NCI-H345 treated with DMSO at 0.1 percent for 48 hours (cell line): ENCODE data around the gene MYPN.
"Not testable (repeated sequence)": the region's sequence is repeated elsewhere in the genome, so short reads cannot be mapped to it uniquely, and the experiment has no call there.

Source experiments
- DNase-seq: peaks from one replicate; lab custom pipeline; 2025; ENCODE audit not compliant: unreplicated experiment; lab: John Stamatoyannopoulos, UW

Gene MYPN

GRCh38 chr10:68132391-68132790 lies 23.1 kb downstream of the MYPN start:
- no peak for DNase-seq

DNA sequence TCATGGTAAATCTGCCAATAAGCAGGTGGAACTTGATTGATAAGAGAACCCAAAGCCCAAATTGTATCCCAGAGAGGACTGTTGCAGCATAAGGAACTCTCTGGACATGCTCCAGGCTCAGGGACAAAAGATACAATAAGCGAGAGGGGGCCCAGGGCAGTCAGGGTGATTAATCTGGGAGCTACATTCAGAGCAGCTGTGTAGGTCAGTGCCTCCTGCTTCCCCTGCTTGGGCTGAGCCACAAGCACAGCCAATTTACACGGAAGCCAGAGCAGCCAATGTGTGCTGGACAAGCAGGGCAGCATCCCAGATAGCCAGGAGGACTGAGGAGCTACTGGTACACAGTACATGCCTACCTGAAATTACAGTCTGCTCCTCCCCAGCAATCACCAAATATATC lies 24.2 kb downstream of the MYPN start:
- no peak for DNase-seq

DNA sequence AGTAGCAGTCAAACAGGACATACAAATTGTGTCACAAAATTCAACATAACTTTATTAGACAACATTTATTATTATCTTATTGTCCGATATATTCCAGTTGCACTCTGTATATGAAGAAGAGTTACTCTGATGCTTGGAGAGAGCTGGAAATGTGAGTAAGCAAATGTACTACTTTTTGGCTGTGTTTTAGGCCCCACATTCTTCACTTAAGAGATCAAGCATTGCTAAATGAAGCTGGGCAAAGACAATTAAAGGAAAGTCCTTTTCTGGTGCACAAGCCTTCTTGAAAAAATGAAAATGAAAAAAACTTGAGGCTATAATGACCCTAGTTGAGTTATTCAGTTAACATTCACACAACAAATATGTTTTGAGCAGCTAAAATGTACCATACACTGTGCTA lies 26.1 kb downstream of the MYPN start:
- no peak for DNase-seq

DNA sequence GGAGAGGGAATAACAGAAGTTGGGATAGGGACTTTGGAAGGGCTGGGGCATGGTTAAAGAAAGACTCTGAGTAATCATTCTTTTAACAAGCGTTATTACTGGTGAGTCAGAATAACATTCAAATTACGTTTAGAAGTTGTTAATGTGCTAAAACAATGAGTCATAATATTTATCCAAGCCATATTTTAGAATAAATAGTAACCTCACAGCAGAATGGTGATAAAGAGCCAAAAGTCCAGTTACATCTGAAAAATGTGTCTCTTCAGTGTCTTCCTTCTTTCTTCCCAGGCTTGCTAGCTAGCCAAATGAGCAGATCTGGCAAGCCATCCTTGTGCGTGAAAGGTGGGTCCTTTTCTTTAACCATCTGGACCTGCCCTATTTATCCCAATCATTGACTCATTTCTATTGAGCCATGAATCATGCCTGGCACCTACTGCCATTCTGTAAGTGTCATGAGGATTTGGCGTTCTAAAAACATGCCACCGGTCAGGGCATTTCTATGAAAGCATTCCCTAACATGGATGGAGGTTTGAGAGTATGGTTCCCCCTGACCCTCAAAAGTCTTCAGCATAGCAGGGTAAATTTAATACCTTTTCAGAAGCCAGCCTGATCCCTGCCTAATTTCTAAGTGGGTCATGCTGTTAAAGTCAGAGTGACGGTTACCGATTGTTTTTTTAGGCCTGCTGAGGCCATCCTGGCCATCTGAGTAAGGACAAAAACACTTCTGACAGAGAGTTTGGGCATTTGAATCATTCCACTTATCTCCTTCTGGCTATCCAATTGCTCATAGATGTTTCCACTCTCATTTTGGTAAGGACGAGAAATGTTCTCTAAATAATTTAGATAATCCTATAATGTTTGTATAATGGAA lies 26.9 kb downstream of the MYPN start:
- DNase-seq = no peak

DNA sequence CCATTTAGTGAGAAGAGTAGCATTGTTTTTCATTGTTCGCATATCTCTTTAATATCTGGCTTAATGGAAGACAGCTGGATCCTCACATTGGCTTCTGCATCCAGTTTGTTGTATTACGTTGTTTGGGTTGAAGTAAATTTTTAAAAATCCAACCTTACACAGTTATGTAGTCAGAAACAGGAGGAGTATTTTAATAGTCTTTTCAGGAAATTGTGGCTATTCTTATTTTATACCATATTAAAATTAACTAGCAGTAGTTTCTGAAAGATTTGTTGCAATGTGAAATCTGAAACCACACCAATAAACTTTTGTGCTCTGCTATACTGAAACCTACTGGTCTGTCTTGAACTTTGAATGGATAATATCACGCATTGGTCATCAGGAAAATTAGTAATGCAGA lies 27.9 kb downstream of the MYPN start:
- DNase-seq = no peak

DNA sequence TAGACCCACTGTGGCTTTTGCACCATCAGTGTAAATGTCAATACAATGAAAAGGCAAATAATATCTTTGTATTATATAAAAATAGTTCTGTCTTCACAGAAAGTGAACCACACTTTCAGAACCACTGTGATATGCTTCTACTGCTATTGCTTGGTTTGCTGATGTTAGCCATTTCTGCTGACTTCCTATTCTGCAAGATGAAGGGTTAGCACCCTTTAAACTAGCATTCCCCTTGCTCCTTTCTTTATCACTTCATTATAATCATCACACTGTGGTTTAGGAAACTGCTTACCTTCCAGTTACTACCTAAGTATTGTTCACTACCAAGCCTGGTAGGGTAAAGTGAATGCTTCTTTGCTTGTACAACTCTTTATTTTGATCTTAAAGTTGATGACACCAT lies 29.2 kb downstream of the MYPN start:
- DNase-seq = no peak

GRCh38 chr10:68139448-68140272 lies 30.4 kb downstream of the MYPN start:
- no peak for DNase-seq

- DNase-seq = no peak
Observed at GRCh38 chr10:68142761-68143160, 33.5 kb downstream of the MYPN start.

- DNase-seq = no peak
Observed at GRCh38 chr10:68144709-68145108, 35.4 kb downstream of the MYPN start.

- DNase-seq = no peak
Observed at GRCh38 chr10:68145705-68146104, 36.4 kb downstream of the MYPN start.

DNA sequence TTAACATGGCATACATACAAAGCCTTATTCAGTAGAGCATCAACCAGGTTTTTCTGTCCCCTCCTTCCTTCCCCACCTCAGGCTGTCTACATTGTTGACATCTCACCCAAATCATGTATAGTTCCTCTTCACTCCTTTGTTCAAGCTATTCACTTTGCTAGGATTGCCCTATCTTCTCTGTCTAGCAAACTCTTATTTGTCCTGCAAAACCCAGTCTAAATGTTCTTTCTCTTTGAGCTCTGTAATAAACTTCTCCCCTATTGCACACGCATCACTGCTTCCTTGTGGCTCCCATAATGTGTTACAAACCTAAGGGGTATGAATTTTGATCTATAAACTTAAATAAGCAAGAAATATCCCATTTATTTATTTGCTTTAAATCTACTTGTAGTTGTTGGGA lies 36.8 kb downstream of the MYPN start:
- no peak for DNase-seq

- no peak for DNase-seq
Observed at GRCh38 chr10:68151453-68151852, 42.2 kb downstream of the MYPN start.

DNA sequence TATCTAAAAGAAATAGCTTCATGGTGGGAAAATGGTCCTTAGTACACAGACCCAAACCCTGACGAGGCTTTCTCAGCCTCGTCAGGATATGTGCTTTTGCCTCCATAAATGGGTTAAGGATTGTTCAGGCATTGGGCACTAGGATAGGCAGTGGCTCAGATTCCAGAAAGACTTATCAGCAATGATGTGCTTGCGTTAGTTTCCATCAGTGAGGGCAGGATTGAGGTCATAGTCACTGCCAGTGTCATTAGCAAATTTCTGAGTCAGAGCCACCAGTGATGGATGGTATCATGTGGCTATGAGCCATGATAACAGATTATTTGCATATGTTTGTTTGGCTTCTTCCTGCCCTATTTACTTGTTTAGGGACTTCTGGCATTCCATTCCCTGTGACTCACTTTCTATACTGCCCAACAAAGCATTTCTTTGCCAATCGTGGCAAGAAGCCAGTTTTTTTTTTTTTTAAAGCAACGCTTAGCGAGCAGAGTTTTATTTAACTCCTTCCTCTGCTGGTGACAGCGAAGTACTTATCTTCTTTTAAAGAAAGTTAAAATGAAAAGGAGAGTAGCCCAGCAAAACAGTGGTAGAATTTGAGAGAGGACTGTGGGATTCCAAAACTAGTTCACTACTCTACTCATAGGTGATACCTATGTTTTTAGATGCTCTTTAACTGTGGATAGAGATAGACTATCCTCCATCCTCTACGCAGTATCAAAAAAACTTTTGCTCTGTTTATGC lies 44.4 kb downstream of the MYPN start:
- peak; percentile 9 for DNase-seq

- no peak for DNase-seq
Observed at GRCh38 chr10:68154211-68154497, 44.9 kb downstream of the MYPN start.

DNA sequence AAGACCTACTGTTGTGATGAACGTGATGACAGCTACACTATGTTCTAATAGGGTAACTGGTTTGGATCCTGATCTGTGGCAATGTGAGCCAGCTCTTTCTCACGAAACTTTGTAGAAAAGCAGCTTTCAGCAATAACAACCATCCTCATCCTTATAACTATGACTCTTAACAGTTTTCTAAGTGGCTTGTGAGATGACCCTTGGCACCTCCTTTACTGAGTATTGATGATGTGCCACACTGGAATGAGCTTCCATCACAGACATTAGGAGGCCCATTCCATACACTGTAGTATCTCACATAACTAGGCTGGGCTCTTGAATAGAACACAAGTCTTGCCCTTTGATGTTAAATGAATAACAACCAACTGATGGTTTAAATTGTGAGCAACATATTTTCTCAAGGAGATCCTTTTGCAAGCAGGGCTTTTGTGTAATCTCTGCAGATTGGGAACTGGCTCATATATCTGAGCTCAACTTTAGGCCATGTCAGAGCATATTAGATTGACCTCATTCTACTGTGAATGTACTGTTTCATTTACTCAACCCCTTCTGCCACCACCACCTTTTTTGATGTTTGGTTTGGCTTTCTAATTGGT lies 46.4 kb downstream of the MYPN start:
- no peak for DNase-seq

- no peak for DNase-seq
Observed at GRCh38 chr10:68156373-68157185, 47.3 kb downstream of the MYPN start.

DNA sequence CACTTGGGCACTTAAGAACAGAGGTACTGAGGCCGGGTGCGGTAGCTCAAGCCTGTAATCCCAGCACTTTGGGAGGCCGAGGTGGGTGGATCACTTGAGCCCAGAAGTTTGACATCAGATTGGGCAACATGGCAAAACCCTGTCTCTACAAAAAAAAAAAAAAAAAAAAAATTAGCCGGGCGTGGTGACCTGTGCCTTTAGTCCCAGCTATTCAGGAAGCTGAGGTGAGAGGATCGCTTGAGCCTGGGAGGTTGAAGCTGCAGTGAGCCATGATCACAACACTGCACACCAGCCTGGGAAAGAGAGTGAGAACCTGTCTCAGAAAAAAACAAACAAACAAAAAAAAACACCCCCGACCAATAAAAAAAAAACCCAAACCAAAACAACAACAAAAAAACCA lies 48.2 kb downstream of the MYPN start:
- not testable (repeated sequence) for DNase-seq

DNA sequence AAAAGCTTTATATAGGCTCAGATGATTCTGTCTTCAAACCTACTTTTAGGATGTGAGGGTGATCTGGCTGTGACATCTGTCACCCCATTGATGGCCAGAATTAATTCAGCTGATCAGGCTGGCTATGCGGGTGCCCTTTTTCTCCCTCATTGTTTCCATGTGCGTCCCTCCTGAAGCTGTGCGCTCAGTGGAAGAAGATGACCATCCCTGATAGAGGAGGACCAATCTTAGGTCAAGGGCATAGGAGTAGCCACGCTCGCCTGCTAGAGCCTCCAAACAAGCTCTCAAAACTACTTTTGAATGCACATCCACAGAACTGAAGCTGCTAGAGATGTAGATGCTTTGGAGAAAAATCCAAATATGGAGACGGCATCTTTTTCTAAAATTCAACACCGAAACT lies 48.7 kb downstream of the MYPN start:
- no peak for DNase-seq

- DNase-seq = no peak
Observed at GRCh38 chr10:68163735-68164134, 54.4 kb downstream of the MYPN start.

GRCh38 chr10:68165643-68166042 lies 56.4 kb downstream of the MYPN start:
- DNase-seq = no peak
